HFFc6 (cell line): Measurements from ENCODE around the gene ATXN3L. TPM values are rescaled to one million over a fixed set of nuclear protein-coding genes. Genes with fewer than 3 reads are reported as not detected.

Experiments
- DNase-seq: peaks from one replicate; pipeline ENCODE4 v3.0.0-alpha.2; 2018
- H3K27ac Mint-ChIP-seq: 2 replicates; pipeline ENCODE4 v1.8.0; 2020; ENCODE audit warnings: mild to moderate bottlenecking, mixed read lengths
- H3K27me3 Mint-ChIP-seq: 2 replicates; pipeline ENCODE4 v1.8.0; 2021; ENCODE audit warnings: mild to moderate bottlenecking, moderate library complexity, mixed read lengths; ENCODE audit not compliant: insufficient read depth
- H3K36me3 Mint-ChIP-seq: 2 replicates; pipeline ENCODE4 v1.8.0; 2021; ENCODE audit warnings: low read depth, mixed read lengths
- H3K4me1 Mint-ChIP-seq: 2 replicates; pipeline ENCODE4 v1.8.0; 2020; ENCODE audit warnings: low read depth, mixed read lengths
- H3K4me3 Mint-ChIP-seq: 2 replicates; pipeline ENCODE4 v1.8.0; 2020; ENCODE audit warnings: mild to moderate bottlenecking, moderate library complexity, mixed read lengths
- H3K9me3 Mint-ChIP-seq: 2 replicates; pipeline ENCODE4 v1.8.0; 2020; ENCODE audit warnings: mild to moderate bottlenecking, mixed read lengths
- CTCF ChIP-seq: fragments of 200-600 bp; sonication (generic); IDR thresholded peaks from 2 replicates; pipeline ENCODE4 v1.5.0; 2021; ENCODE audit warnings: antibody characterized with exemption, mild to moderate bottlenecking
- total RNA-seq, 6 experiments: library from RNA; stranded (reverse); fragmentation: NEBNext Ultra II Directional; extraction: Animal tissue kit (Norgen Biotek cat#: 25700); gene quantifications; 2 replicates in 1 of 6; 3 replicates in 5 of 6; pipeline ENCODE4 v1.2.3, GENCODE V29; 2021

The ATXN3L gene
- total RNA-seq, 6 experiments from 2014 or later, result not detected

DNA sequence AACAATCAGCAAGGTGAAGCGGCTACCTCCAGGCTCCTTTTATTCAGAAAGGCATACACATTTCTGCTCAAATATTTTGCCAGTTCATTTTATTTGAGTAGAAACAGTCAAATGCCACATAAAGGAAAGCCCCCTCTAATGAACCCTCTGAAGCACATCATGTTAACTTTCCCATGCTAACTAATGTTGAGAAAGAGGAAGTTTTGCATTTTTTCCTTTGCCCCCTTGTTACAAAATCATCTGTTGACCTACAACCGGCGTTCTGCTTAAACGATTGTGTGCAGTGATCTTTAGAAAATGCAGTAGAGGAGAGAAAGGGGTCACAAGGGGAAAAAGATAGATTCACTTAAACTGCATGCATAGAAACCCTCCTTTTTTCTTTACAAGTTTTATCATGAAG lies 25.2 kb upstream of the ATXN3L start:
- peaks cover 20% of the 10 kb centered on the region for H3K4me1 Mint-ChIP-seq
- H3K36me3 Mint-ChIP-seq, result no peaks in the 10 kb centered on the region
- H3K27ac Mint-ChIP-seq, result no peak overlapping the region
- DNase-seq, result no peak
- H3K9me3 Mint-ChIP-seq, result no peaks in the 10 kb centered on the region
- no peak overlapping the region for H3K4me3 Mint-ChIP-seq
- TF ChIP-seq CTCF, result no peak
- H3K27me3 Mint-ChIP-seq, result no peaks in the 10 kb centered on the region

DNA sequence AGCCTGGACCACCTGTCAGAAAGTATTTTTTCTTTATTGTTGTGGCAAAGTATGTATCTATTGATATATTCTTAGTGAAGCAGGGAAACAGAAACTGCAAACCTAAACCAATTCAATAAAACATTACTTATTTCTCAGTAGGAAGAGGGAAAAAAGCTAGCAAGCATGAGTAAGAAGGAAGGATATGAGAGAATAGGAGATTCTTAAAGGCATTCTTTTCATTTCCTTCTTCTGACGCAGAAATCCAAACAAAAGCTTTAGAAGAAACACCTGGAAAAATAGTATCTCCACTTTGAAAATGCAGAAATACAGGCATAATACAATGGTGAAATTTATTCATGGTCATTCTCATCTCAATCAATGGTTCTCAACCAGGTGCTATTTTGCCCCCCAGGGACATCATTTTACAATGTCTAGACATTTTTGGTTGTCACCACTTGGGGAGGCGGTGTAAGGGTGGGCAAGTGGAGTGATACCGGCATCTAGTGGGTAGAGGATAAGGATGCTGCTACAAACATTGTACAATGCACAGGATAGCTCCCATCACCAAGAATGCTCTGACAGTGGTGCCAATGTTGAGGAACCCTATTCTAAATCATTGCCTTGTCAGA lies 21.7 kb upstream of the ATXN3L start:
- DNase-seq, result no peak
- TF ChIP-seq CTCF, result 0 out of 2 replicates have a peak, but pooled peaks have one; percentile 14
- peaks cover 20% of the 10 kb centered on the region for H3K4me1 Mint-ChIP-seq
- H3K4me3 Mint-ChIP-seq, result no peak overlapping the region
- H3K9me3 Mint-ChIP-seq, result no peaks in the 10 kb centered on the region
- H3K27me3 Mint-ChIP-seq, result no peaks in the 10 kb centered on the region; the same call in 1 of the 2 replicates
- peak overlapping the region; percentile 9; the same call in 1 of the 2 replicates for H3K27ac Mint-ChIP-seq
- no peaks in the 10 kb centered on the region for H3K36me3 Mint-ChIP-seq

GRCh38 chrX:13340182-13340791 lies 20.4 kb upstream of the ATXN3L start:
- Mint-ChIP-seq H3K9me3 (no peaks in the 10 kb centered on the region), H3K4me3 (0 out of 2 replicates have a peak overlapping the region, but pooled peaks have one; percentile 2), H3K27ac (peak overlapping the region; percentile 54), H3K4me1 (peaks cover 16% of the 10 kb centered on the region), H3K27me3 (no peaks in the 10 kb centered on the region; the same call in 1 of the 2 replicates), H3K36me3 (no peaks in the 10 kb centered on the region)
- DNase-seq, result peak; percentile 10
- no peak for TF ChIP-seq CTCF

DNA sequence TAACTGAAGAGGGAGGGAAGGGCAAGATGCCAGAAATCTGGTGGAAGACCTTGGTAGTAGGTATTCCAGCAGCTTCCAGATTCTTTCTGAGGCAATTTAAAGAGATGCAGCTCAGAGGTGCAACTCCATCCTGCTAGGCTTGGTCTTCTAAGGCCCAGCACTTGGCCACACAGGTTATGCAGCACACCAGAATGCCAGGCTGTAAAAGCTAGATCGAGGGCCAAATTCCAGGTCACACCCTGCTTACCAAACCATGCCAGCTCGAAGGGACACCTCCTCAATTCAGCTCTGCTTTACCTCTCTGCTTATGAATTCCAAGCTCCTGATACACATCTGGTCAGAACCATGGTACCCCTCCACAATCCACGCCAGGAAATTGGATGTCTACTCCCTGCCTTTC lies 19.8 kb upstream of the ATXN3L start:
- H3K9me3 Mint-ChIP-seq, result no peaks in the 10 kb centered on the region
- peaks cover 15% of the 10 kb centered on the region for H3K4me1 Mint-ChIP-seq
- TF ChIP-seq CTCF, result no peak
- H3K36me3 Mint-ChIP-seq, result no peaks in the 10 kb centered on the region
- no peak overlapping the region for H3K4me3 Mint-ChIP-seq
- no peak overlapping the region for H3K27ac Mint-ChIP-seq
- DNase-seq, result no peak
- no peaks in the 10 kb centered on the region; the same call in 1 of the 2 replicates for H3K27me3 Mint-ChIP-seq

GRCh38 chrX:13338996-13339515 lies 19.2 kb upstream of the ATXN3L start:
- Mint-ChIP-seq H3K4me3 (no peak overlapping the region), H3K4me1 (peaks cover 15% of the 10 kb centered on the region), H3K27ac (no peak overlapping the region), H3K36me3 (no peaks in the 10 kb centered on the region), H3K27me3 (no peaks in the 10 kb centered on the region; the same call in 1 of the 2 replicates), H3K9me3 (no peaks in the 10 kb centered on the region)
- DNase-seq, result no peak
- TF ChIP-seq CTCF, result no peak
